Activated B cell treated with CpG ODN at 0.5 μM for 24 hours (primary cell): ENCODE measurements around the gene SKIC2. TPM values are rescaled to one million over a fixed set of nuclear protein-coding genes. Genes with fewer than 3 reads are reported as not detected.
"Not testable (repeated sequence)": the region's sequence is repeated elsewhere in the genome, so short reads cannot be mapped to it uniquely, and the experiment has no call there.

ENCODE experiments used
- ATAC-seq: fragments of 200-7000 bp; cut with Tn5 transposase; one replicate; pipeline ENCODE4 v1.10.0; 2021; ENCODE audit warnings: low read depth, mild to moderate bottlenecking, moderate library complexity
- CTCF ChIA-PET: fragments of 350-600 bp; sonication (Branson Sonifier 250); formaldehyde crosslinking; loops from one replicate; lab custom pipeline; 2021; ENCODE audit warnings: antibody characterized with exemption; lab: Charles Lee
- POLR2A ChIA-PET: fragments of 350-600 bp; sonication (Branson Sonifier 250); formaldehyde crosslinking; loops from one replicate; lab custom pipeline; 2021; ENCODE audit warnings: antibody characterized with exemption; lab: Charles Lee
- DNase-seq: peaks from one replicate; pipeline ENCODE4 v3.0.0; 2022
- H3K27ac Mint-ChIP-seq: one replicate; pipeline ENCODE4 v1.8.0; 2020; ENCODE audit warnings: mixed read lengths
- H3K27me3 Mint-ChIP-seq: one replicate; pipeline ENCODE4 v1.8.0; 2021; ENCODE audit warnings: mixed read lengths
- H3K36me3 Mint-ChIP-seq: one replicate; pipeline ENCODE4 v1.8.0; 2021; ENCODE audit warnings: low read depth, mixed read lengths
- H3K4me1 Mint-ChIP-seq: one replicate; pipeline ENCODE4 v1.8.0; 2021; ENCODE audit warnings: mixed read lengths
- H3K4me3 Mint-ChIP-seq: one replicate; pipeline ENCODE4 v1.8.0; 2020; ENCODE audit warnings: mild to moderate bottlenecking, mixed read lengths
- H3K9me3 Mint-ChIP-seq: one replicate; pipeline ENCODE4 v1.8.0; 2020; ENCODE audit warnings: mixed read lengths
- CTCF ChIP-seq: fragments of 200-600 bp; IDR thresholded peaks from one replicate; pipeline ENCODE4 v1.8.0; 2022; ENCODE audit warnings: antibody characterized with exemption, mild to moderate bottlenecking
- intact Hi-C: fragments of 100-400 bp; cut with micrococcal nuclease; formaldehyde crosslinking; loops from one replicate; pipeline ENCODE4 v1.15.1; 2024
- total RNA-seq: library from RNA; stranded (reverse); gene quantifications from 2 replicates; pipeline ENCODE4 v1.2.3, GENCODE V29; 2022

Gene SKIC2
- total RNA-seq, result 95.8 and 102 TPM in 2 replicates

GRCh38 chr6:31958741-31959739 lies at the start of gene SKIC2, which contains the start of gene NELFE:
Gene SKIC2, plus strand, starts transcription at chr6:31959175. Its CDS starts 18 bp downstream, at chr6:31959193.
Gene NELFE, minus strand, starts transcription at chr6:31958971. Its CDS starts 525 bp downstream, at chr6:31958446.
- peak within 1 kb of the TSS; percentile 95 for H3K4me3 Mint-ChIP-seq
- H3K36me3 Mint-ChIP-seq, result peaks cover 80% of the 10 kb centered on the region
- no peaks in the 10 kb centered on the region for H3K9me3 Mint-ChIP-seq
- TF ChIP-seq CTCF, result no peak
- no peaks in the 10 kb centered on the region for H3K27me3 Mint-ChIP-seq
- ATAC-seq (peak; percentile 98), DNase-seq (peak; percentile 96)
- CTCF ChIA-PET, result interaction anchor here (1.2 to 1.7 kb wide), 3 partner anchors 13 to 412 kb away, joined by 4 to 5 read pairs (median 4); partner anchors contain the start of genes ATP6V1G2 and DXO
- intact Hi-C loops, result loop anchor here (1.0 to 2.0 kb wide), 6 partner anchors 13 to 338 kb away; partner anchors contain the start of genes DXO, EHMT2, FKBPL and PRRC2A
- POLR2A ChIA-PET, result interaction anchor here (0.6 to 4.3 kb wide), 20 partner anchors 11 to 756 kb away, joined by 3 to 113 read pairs (median 5); partner anchors contain the start of genes ABHD16A, BAG6, DDX39B and DXO
- H3K4me1 Mint-ChIP-seq, result peaks cover 33% of the 10 kb centered on the region
- H3K27ac Mint-ChIP-seq, result peak within 1 kb of the TSS; percentile 94

GRCh38 chr6:31909298-31909697 lies 49.7 kb upstream of the SKIC2 start:
- intact Hi-C loops, H3K27me3 Mint-ChIP-seq, H3K9me3 Mint-ChIP-seq, H3K27ac Mint-ChIP-seq, DNase-seq, H3K36me3 Mint-ChIP-seq, H3K4me1 Mint-ChIP-seq, ATAC-seq, H3K4me3 Mint-ChIP-seq: not testable (repeated sequence)
- ChIA-PET POLR2A (interaction anchor here (0.7 to 1.5 kb wide), 2 partner anchors 11 to 46 kb away, joined by 4 to 8 read pairs; partner anchors contain the start of gene EHMT2), CTCF (interaction anchor here (0.8 kb wide), 1 partner anchor 43 kb away, joined by 3 read pairs; no protein-coding TSS in a partner anchor)

- no peaks in the 10 kb centered on the region for H3K36me3 Mint-ChIP-seq
- DNase-seq (no peak), ATAC-seq (no peak)
- H3K4me3 Mint-ChIP-seq, result no peak overlapping the region
- no peak overlapping the region for H3K27ac Mint-ChIP-seq
- ChIA-PET CTCF (interaction anchor here (0.6 kb wide), 1 partner anchor 55 kb away, joined by 3 read pairs; no protein-coding TSS in a partner anchor), POLR2A (no interaction called here)
- peaks cover 4% of the 10 kb centered on the region for H3K27me3 Mint-ChIP-seq
- H3K4me1 Mint-ChIP-seq, result peaks cover 8% of the 10 kb centered on the region
- no peaks in the 10 kb centered on the region for H3K9me3 Mint-ChIP-seq
- TF ChIP-seq CTCF, result no peak
- intact Hi-C loops, result no loop called here
Measured at GRCh38 chr6:31911826-31912585, 47.0 kb upstream of the SKIC2 start.

- H3K27me3 Mint-ChIP-seq, result peaks cover 3% of the 10 kb centered on the region
- DNase-seq, result no peak
- H3K36me3 Mint-ChIP-seq, result no peaks in the 10 kb centered on the region
- ATAC-seq, result no peak
- H3K4me1 Mint-ChIP-seq, result peaks cover 2% of the 10 kb centered on the region
- H3K27ac Mint-ChIP-seq, result no peak overlapping the region
- ChIA-PET CTCF (no interaction called here), POLR2A (interaction anchor here (1.2 kb wide), 1 partner anchor 19 kb away, joined by 3 read pairs; no protein-coding TSS in a partner anchor)
- H3K4me3 Mint-ChIP-seq, result no peak overlapping the region
- no peak for TF ChIP-seq CTCF
- intact Hi-C loops, result no loop called here
- no peaks in the 10 kb centered on the region for H3K9me3 Mint-ChIP-seq
Measured at GRCh38 chr6:31915351-31915750, 43.6 kb upstream of the SKIC2 start.

GRCh38 chr6:31915756-31916155 lies 43.2 kb upstream of the SKIC2 start:
- no peak for ATAC-seq
- DNase-seq, result no peak
- ChIA-PET CTCF (no interaction called here), POLR2A (interaction anchor here (0.8 to 1.2 kb wide), 2 partner anchors 20 to 373 kb away, joined by 3 read pairs; no protein-coding TSS in a partner anchor)
- H3K9me3 Mint-ChIP-seq, result no peaks in the 10 kb centered on the region
- TF ChIP-seq CTCF, result no peak
- H3K27ac Mint-ChIP-seq, result no peak overlapping the region
- H3K27me3 Mint-ChIP-seq, result peaks cover 3% of the 10 kb centered on the region
- no peaks in the 10 kb centered on the region for H3K36me3 Mint-ChIP-seq
- intact Hi-C loops, result no loop called here
- no peaks in the 10 kb centered on the region for H3K4me1 Mint-ChIP-seq
- no peak overlapping the region for H3K4me3 Mint-ChIP-seq
